Measurements from ENCODE around the gene LCLAT1.

LCLAT1 gene

DNA sequence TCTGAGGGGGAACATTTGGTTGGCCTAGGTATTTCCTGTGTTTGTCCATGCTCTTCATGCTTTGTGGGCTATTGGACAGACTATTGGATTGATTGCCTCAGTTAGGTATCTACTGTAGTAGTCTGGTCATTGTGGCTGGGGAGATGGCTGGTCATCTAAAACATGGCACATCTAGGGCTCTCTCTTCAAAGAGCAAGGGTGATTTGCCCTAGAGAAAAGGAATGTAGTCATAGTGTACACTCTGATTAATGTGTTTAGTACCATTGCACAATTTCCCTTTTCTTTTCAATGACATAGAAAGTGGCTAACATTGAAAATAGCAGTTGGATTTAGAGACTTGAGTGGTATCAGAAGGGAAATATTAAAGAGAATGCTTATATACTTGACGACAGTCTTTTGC is 114.3 kb downstream of the LCLAT1 start:
- no peak overlapping the region for H3K4me2 ChIP-seq (ENCODE audit: insufficient read depth, low read length)
- no peak overlapping the region for H3K27ac ChIP-seq (ENCODE audit: low read length)
- H3K27me3 ChIP-seq (ENCODE audit: insufficient read depth, low read length, poor library complexity), result no peaks in the 10 kb centered on the region
- H3K9ac ChIP-seq (ENCODE audit: low read depth, low read length), result no peak overlapping the region
- H4K20me1 ChIP-seq (ENCODE audit: insufficient read depth, low read length), result no peaks in the 10 kb centered on the region
- no peak overlapping the region for H2AFZ ChIP-seq (ENCODE audit: low read depth, low read length)
- no peaks in the 10 kb centered on the region for H3K4me1 ChIP-seq (ENCODE audit: insufficient read depth, low read length)
- H3K79me2 ChIP-seq (ENCODE audit: insufficient read depth, low read length), result no peaks in the 10 kb centered on the region; the same call in 1 of the 2 replicates
- ATAC-seq (ENCODE audit: insufficient read depth, low read depth), result no peak
- H3K4me3 ChIP-seq (ENCODE audit: low read depth in 1 of 2, low read length in 2 of 2), result no peak overlapping the region
- TF ChIP-seq EZH2 (IDR thresholded peaks at IDR 0.05; ENCODE audit: borderline replicate concordance, low read depth, low read length, severe bottlenecking), result no peak
- TF ChIP-seq, protein P1, sequence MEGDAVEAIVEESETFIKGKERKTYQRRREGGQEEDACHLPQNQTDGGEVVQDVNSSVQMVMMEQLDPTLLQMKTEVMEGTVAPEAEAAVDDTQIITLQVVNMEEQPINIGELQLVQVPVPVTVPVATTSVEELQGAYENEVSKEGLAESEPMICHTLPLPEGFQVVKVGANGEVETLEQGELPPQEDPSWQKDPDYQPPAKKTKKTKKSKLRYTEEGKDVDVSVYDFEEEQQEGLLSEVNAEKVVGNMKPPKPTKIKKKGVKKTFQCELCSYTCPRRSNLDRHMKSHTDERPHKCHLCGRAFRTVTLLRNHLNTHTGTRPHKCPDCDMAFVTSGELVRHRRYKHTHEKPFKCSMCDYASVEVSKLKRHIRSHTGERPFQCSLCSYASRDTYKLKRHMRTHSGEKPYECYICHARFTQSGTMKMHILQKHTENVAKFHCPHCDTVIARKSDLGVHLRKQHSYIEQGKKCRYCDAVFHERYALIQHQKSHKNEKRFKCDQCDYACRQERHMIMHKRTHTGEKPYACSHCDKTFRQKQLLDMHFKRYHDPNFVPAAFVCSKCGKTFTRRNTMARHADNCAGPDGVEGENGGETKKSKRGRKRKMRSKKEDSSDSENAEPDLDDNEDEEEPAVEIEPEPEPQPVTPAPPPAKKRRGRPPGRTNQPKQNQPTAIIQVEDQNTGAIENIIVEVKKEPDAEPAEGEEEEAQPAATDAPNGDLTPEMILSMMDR (IDR thresholded peaks at IDR 0.05; ENCODE audit: borderline replicate concordance, extremely low read depth, low read length, poor library complexity, severe bottlenecking), result no peak
- peaks cover 6% of the 10 kb centered on the region; the same call in 1 of the 2 replicates for H3K36me3 ChIP-seq (ENCODE audit: insufficient read depth, low read length)
- H3K9me3 ChIP-seq (ENCODE audit: insufficient read depth, low read length, severe bottlenecking), result no peaks in the 10 kb centered on the region
- no peak for DNase-seq

DNA sequence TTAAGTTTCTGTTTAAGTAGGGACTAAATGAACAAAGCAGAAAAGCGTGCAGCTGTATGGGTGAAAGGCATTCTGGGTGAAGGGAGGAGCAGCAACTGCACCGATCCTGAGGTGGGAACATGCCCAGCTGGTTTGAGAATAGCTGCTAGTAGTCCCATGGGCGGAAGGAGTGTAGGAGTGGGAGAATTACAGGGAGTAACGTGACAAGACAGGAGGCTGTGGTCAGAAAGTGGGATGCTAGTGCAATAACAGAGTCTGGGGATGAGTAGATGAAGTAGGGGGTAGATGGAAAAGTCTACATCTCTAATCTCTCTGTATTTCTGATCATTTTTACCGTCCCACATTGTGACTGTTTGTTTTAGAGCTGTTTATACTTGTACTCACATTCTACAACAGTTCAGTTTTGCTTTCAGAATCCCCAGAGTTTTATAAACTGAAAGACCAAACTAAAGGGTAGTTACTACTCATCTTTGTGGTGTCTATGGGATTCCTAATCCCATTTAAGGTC is 118.9 kb downstream of the LCLAT1 start:
- Histone ChIP-seq H3K27ac (ENCODE audit: low read length) (no peak overlapping the region), H3K9me3 (ENCODE audit: insufficient read depth, low read length, severe bottlenecking) (no peaks in the 10 kb centered on the region), H4K20me1 (ENCODE audit: insufficient read depth, low read length) (no peaks in the 10 kb centered on the region), H3K4me2 (ENCODE audit: insufficient read depth, low read length) (no peak overlapping the region), H3K4me1 (ENCODE audit: insufficient read depth, low read length) (no peaks in the 10 kb centered on the region), H3K9ac (ENCODE audit: low read depth, low read length) (no peak overlapping the region), H3K79me2 (ENCODE audit: insufficient read depth, low read length) (no peaks in the 10 kb centered on the region), H2AFZ (ENCODE audit: low read depth, low read length) (no peak overlapping the region), H3K4me3 (ENCODE audit: low read depth in 1 of 2, low read length in 2 of 2) (no peak overlapping the region), H3K27me3 (ENCODE audit: insufficient read depth, low read length, poor library complexity) (no peaks in the 10 kb centered on the region), H3K36me3 (ENCODE audit: insufficient read depth, low read length) (peaks cover 10% of the 10 kb centered on the region; the same call in 1 of the 2 replicates)
- no peak for DNase-seq
- ATAC-seq (ENCODE audit: insufficient read depth, low read depth), result peak; percentile 24; the same call in 1 of the 3 replicates
- TF ChIP-seq, protein P1 (IDR thresholded peaks at IDR 0.05; ENCODE audit: borderline replicate concordance, extremely low read depth, low read length, poor library complexity, severe bottlenecking), result no peak
- no peak for TF ChIP-seq EZH2 (IDR thresholded peaks at IDR 0.05; ENCODE audit: borderline replicate concordance, low read depth, low read length, severe bottlenecking)

DNA sequence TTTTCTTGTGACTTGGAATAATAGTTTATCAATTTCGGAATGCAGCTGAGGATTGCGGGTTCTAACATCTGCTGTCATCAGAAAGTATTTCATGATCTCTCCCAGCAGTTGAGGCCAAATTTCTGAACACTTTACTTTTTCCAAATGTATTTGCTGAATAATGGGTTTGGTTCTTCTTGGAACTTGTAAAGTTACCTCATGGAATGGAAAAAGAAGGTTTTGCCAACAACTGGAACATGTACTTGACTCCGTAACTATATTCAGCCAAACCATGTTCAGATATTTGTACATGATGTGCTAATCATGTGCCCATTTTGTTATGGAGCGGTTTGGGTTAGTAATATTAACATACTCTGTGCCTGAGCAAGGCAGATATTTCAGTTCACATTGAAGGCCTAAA is 119.6 kb downstream of the LCLAT1 start:
- H3K9me3 ChIP-seq (ENCODE audit: insufficient read depth, low read length, severe bottlenecking), result no peaks in the 10 kb centered on the region
- no peak overlapping the region for H3K4me3 ChIP-seq (ENCODE audit: low read depth in 1 of 2, low read length in 2 of 2)
- H2AFZ ChIP-seq (ENCODE audit: low read depth, low read length), result no peak overlapping the region
- DNase-seq (no peak), ATAC-seq (ENCODE audit: insufficient read depth, low read depth) (no peak)
- no peak for TF ChIP-seq EZH2 (IDR thresholded peaks at IDR 0.05; ENCODE audit: borderline replicate concordance, low read depth, low read length, severe bottlenecking)
- TF ChIP-seq, protein P1 (IDR thresholded peaks at IDR 0.05; ENCODE audit: borderline replicate concordance, extremely low read depth, low read length, poor library complexity, severe bottlenecking), result no peak
- H3K4me1 ChIP-seq (ENCODE audit: insufficient read depth, low read length), result no peaks in the 10 kb centered on the region
- H3K27ac ChIP-seq (ENCODE audit: low read length), result no peak overlapping the region
- no peaks in the 10 kb centered on the region for H3K27me3 ChIP-seq (ENCODE audit: insufficient read depth, low read length, poor library complexity)
- no peaks in the 10 kb centered on the region for H4K20me1 ChIP-seq (ENCODE audit: insufficient read depth, low read length)
- H3K79me2 ChIP-seq (ENCODE audit: insufficient read depth, low read length), result no peaks in the 10 kb centered on the region
- H3K36me3 ChIP-seq (ENCODE audit: insufficient read depth, low read length), result peaks cover 10% of the 10 kb centered on the region; the same call in 1 of the 2 replicates
- H3K4me2 ChIP-seq (ENCODE audit: insufficient read depth, low read length), result no peak overlapping the region
- H3K9ac ChIP-seq (ENCODE audit: low read depth, low read length), result no peak overlapping the region

Data from DND-41 (cell line).